Measurements from ENCODE around the gene PLIN5. TPM values are rescaled to one million over a fixed set of nuclear protein-coding genes. Genes with fewer than 3 reads are reported as not detected.

Gene PLIN5
- polyA plus RNA-seq, 1 donor from 2014 or later, result 1.3 TPM

GRCh38 chr19:4555657-4556561 lies 20.9 kb upstream of the PLIN5 start:
- Histone ChIP-seq H3K79me2 (replicated peaks; ENCODE audit: insufficient read depth, low read length) (no peaks in the 10 kb centered on the region), H2AFZ (ENCODE audit: low read depth, low read length) (no peak overlapping the region), H4K20me1 (ENCODE audit: insufficient read depth) (no peaks in the 10 kb centered on the region), H3K9me3 (ENCODE audit: low read length) (no peaks in the 10 kb centered on the region), H3K27ac (ENCODE audit: low read length) (no peak overlapping the region), H3K9ac (ENCODE audit: low read length) (no peak overlapping the region), H3K36me3 (ENCODE audit: insufficient read depth, low read length) (peaks cover 22% of the 10 kb centered on the region), H3K9me2 (ENCODE audit: insufficient read depth, low read length) (no peaks in the 10 kb centered on the region), H3K4me2 (ENCODE audit: low read length) (no peak overlapping the region), H3K27me3 (ENCODE audit: insufficient read depth, low read depth, low read length) (no peaks in the 10 kb centered on the region), H3K4me3 (ENCODE audit: low read length) (no peak overlapping the region), H3F3A (ENCODE audit: insufficient read depth, low read length, poor library complexity, severe bottlenecking) (no peaks in the 10 kb centered on the region)
- TF ChIP-seq MXI1 (conservative IDR thresholded peaks at IDR 0.05; ENCODE audit: poor library complexity, severe bottlenecking), result no peak
- no peak for TF ChIP-seq POLR2AphosphoS5 (IDR thresholded peaks at IDR 0.05)
- TF ChIP-seq REST (IDR thresholded peaks at IDR 0.05; ENCODE audit: borderline replicate concordance), result no peak
- TF ChIP-seq EP300 (conservative IDR thresholded peaks at IDR 0.05; ENCODE audit: poor library complexity, severe bottlenecking), result no peak
- no peak for TF ChIP-seq SMC3 (conservative IDR thresholded peaks at IDR 0.05; ENCODE audit: poor library complexity)
- no peak for TF ChIP-seq EZH2 (IDR thresholded peaks at IDR 0.05; ENCODE audit: borderline replicate concordance, insufficient read depth, low read length, poor library complexity, severe bottlenecking)
- no peak for TF ChIP-seq CTCF (IDR thresholded peaks at IDR 0.05; ENCODE audit: poor library complexity, severe bottlenecking)
- no peak for TF ChIP-seq TAF1 (IDR thresholded peaks at IDR 0.05; ENCODE audit: low read depth)
- no peak for TF ChIP-seq RAD21 (conservative IDR thresholded peaks at IDR 0.05)

GRCh38 chr19:4554717-4555116 lies 19.7 kb upstream of the PLIN5 start:
- Histone ChIP-seq H3F3A (ENCODE audit: insufficient read depth, low read length, poor library complexity, severe bottlenecking) (no peaks in the 10 kb centered on the region), H3K4me3 (ENCODE audit: low read length) (no peak overlapping the region), H3K27me3 (ENCODE audit: insufficient read depth, low read depth, low read length) (no peaks in the 10 kb centered on the region), H3K36me3 (ENCODE audit: insufficient read depth, low read length) (peaks cover 26% of the 10 kb centered on the region), H2AFZ (ENCODE audit: low read depth, low read length) (no peak overlapping the region), H3K9ac (ENCODE audit: low read length) (no peak overlapping the region), H3K9me2 (ENCODE audit: insufficient read depth, low read length) (no peaks in the 10 kb centered on the region), H3K27ac (ENCODE audit: low read length) (no peak overlapping the region), H3K4me2 (ENCODE audit: low read length) (no peak overlapping the region), H3K9me3 (ENCODE audit: low read length) (no peaks in the 10 kb centered on the region), H4K20me1 (ENCODE audit: insufficient read depth) (no peaks in the 10 kb centered on the region), H3K79me2 (replicated peaks; ENCODE audit: insufficient read depth, low read length) (no peaks in the 10 kb centered on the region)
- TF ChIP-seq SMC3 (conservative IDR thresholded peaks at IDR 0.05; ENCODE audit: poor library complexity), result no peak
- no peak for TF ChIP-seq EP300 (conservative IDR thresholded peaks at IDR 0.05; ENCODE audit: poor library complexity, severe bottlenecking)
- no peak for TF ChIP-seq REST (IDR thresholded peaks at IDR 0.05; ENCODE audit: borderline replicate concordance)
- TF ChIP-seq EZH2 (IDR thresholded peaks at IDR 0.05; ENCODE audit: borderline replicate concordance, insufficient read depth, low read length, poor library complexity, severe bottlenecking), result no peak
- no peak for TF ChIP-seq MXI1 (conservative IDR thresholded peaks at IDR 0.05; ENCODE audit: poor library complexity, severe bottlenecking)
- TF ChIP-seq CTCF (IDR thresholded peaks at IDR 0.05; ENCODE audit: poor library complexity, severe bottlenecking), result no peak

Data from neural cell (in vitro differentiated cells).